Neuronal stem cell (in vitro differentiated cells): ENCODE results near the gene L3MBTL4.

Source experiments
- DNase-seq: peaks from one replicate; pipeline ENCODE4 v3.0.0-alpha.2; 2013; ENCODE audit warnings: low spot score
- H2AFZ ChIP-seq: one replicate; pipeline ENCODE4 v1.6.1; 2013; ENCODE audit warnings: mild to moderate bottlenecking, low read length, inconsistent platforms
- H2AK5ac ChIP-seq: 2 replicates; pipeline ENCODE4 v1.6.1; 2013; ENCODE audit warnings: low read depth, mild to moderate bottlenecking, inconsistent platforms, low read length, moderate library complexity, mixed read lengths
- H2BK120ac ChIP-seq: 2 replicates; pipeline ENCODE4 v1.6.1; 2013; ENCODE audit warnings: low read depth, mild to moderate bottlenecking, inconsistent platforms, low read length, moderate library complexity, mixed read lengths
- H2BK12ac ChIP-seq: one replicate; pipeline ENCODE4 v1.6.1; 2013; ENCODE audit warnings: low read length, inconsistent platforms
- H2BK15ac ChIP-seq: 2 replicates; pipeline ENCODE4 v1.6.1; 2013; ENCODE audit warnings: mild to moderate bottlenecking, low read length, inconsistent platforms, mixed read lengths
- H2BK5ac ChIP-seq: one replicate; pipeline ENCODE4 v1.6.1; 2013; ENCODE audit warnings: inconsistent platforms, mild to moderate bottlenecking, low read length, moderate library complexity
- H3K14ac ChIP-seq: one replicate; pipeline ENCODE4 v1.6.1; 2013; ENCODE audit warnings: low read length, inconsistent platforms
- H3K18ac ChIP-seq: 2 replicates; pipeline ENCODE4 v1.6.1; 2013; ENCODE audit warnings: low read length, inconsistent platforms
- H3K23ac ChIP-seq: 2 replicates; pipeline ENCODE4 v1.6.1; 2013; ENCODE audit warnings: low read depth, mild to moderate bottlenecking, mixed read lengths, low read length, inconsistent platforms; ENCODE audit not compliant: poor library complexity
- H3K27ac ChIP-seq: replicated peaks from 3 replicates; pipeline ENCODE4 v1.5.1; 2013; ENCODE audit warnings: low read length, inconsistent platforms
- H3K27me3 ChIP-seq, 3 experiments: 2 replicates each; pipeline ENCODE4 v1.6.1; 2013; ENCODE audit warnings: low read length in 3 of 3, mild to moderate bottlenecking in 2 of 3, inconsistent platforms in 1 of 3, low read depth in 1 of 3, mixed read lengths in 1 of 3, moderate library complexity in 1 of 3; ENCODE audit not compliant: control insufficient read depth in 3 of 3, insufficient read depth in 3 of 3
- H3K36me3 ChIP-seq, 2 donors: replicated peaks in 1 of 2; 2 replicates each; pipeline ENCODE4 v1.6.1; 2013; ENCODE audit warnings: low read length in 2 of 2; ENCODE audit not compliant: control insufficient read depth in 2 of 2, insufficient read depth in 2 of 2
- H3K4ac ChIP-seq: 2 replicates; pipeline ENCODE4 v1.6.1; 2013; ENCODE audit warnings: inconsistent platforms, mild to moderate bottlenecking, low read length, moderate library complexity
- H3K4me1 ChIP-seq, 2 donors: 1 replicate in 1 of 2; 2 replicates in 1 of 2; pipeline ENCODE4 v1.6.1; 2013; ENCODE audit warnings: low read length in 2 of 2, low read depth in 1 of 2; ENCODE audit not compliant: control insufficient read depth in 2 of 2, insufficient read depth in 1 of 2
- H3K4me2 ChIP-seq: one replicate; pipeline ENCODE4 v1.6.1; 2013; ENCODE audit warnings: mild to moderate bottlenecking, low read length, inconsistent platforms; ENCODE audit not compliant: insufficient read depth, poor library complexity, severe bottlenecking
- H3K4me3 ChIP-seq, 2 donors: 2 replicates each; pipeline ENCODE4 v1.5.1; 2013; ENCODE audit warnings: low read length in 2 of 2, mild to moderate bottlenecking in 2 of 2, inconsistent platforms in 1 of 2, moderate library complexity in 1 of 2
- H3K79me1 ChIP-seq: one replicate; pipeline ENCODE4 v1.6.1; 2013; ENCODE audit warnings: low read depth, mild to moderate bottlenecking, inconsistent platforms, low read length, moderate library complexity
- H3K9ac ChIP-seq: one replicate; pipeline ENCODE4 v1.6.1; 2013; ENCODE audit warnings: mild to moderate bottlenecking, low read depth, low read length, inconsistent platforms; ENCODE audit not compliant: poor library complexity
- H3K9me3 ChIP-seq, 2 donors: replicated peaks in 1 of 2; 2 replicates each; pipeline versions ENCODE3 to v1.6.1; 2013; ENCODE audit warnings: low read length in 2 of 2, mild to moderate bottlenecking in 2 of 2, inconsistent platforms in 1 of 2, low read depth in 1 of 2, mixed read lengths in 1 of 2, moderate library complexity in 1 of 2; ENCODE audit not compliant: control insufficient read depth in 2 of 2, insufficient read depth in 1 of 2
- H4K8ac ChIP-seq: one replicate; pipeline ENCODE4 v1.6.1; 2013; ENCODE audit warnings: low read depth, mild to moderate bottlenecking, inconsistent platforms, low read length, moderate library complexity
- H4K91ac ChIP-seq: one replicate; pipeline ENCODE4 v1.6.1; 2013; ENCODE audit warnings: low read length, low read depth, mild to moderate bottlenecking, inconsistent platforms; ENCODE audit not compliant: poor library complexity
- WGBS, 2 donors: extraction: QIAGEN DNeasy Blood & Tissue Kit; methylation state at CpG; one replicate each; pipeline ENCODE4 v1.1.7; 2013; ENCODE audit warnings: missing lambda C conversion rate in 2 of 2, mixed read lengths in 1 of 2; ENCODE audit not compliant: insufficient read length in 2 of 2, insufficient replicate concordance in 1 of 2; ENCODE audit errors: extremely low coverage in 2 of 2; 5-methylcytosine and 5-hydroxymethylcytosine counted together

The L3MBTL4 gene

DNA sequence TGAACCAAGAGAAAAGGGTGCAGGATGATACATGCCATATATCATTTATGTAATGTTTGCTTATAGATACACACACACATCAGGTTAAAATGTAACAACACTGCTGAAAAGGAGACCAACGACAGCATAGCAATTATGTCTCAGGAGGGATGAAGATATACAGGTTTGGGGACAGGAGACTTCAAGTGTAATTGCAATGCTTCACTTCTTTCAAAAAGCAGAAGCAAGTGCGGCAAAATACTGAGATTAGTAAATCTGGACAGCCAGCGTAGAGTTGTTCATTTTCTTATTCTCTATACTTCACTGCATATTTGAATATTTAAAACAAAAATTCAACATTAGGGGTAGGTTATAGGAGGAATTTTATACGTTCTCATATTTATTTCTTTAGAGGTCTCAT lies 87.2 kb downstream of the L3MBTL4 start:
- Histone ChIP-seq H3K9ac (no peak overlapping the region), H2BK5ac (no peak overlapping the region), H3K23ac (no peak overlapping the region), H3K36me3 (no peaks in the 10 kb centered on the region), H3K14ac (no peak overlapping the region), H4K8ac (no peak overlapping the region), H3K27ac (no peak overlapping the region), H3K18ac (no peak overlapping the region), H2AFZ (no peak overlapping the region), H3K79me1 (no peaks in the 10 kb centered on the region), H3K4me2 (no peak overlapping the region), H3K27me3 (no peaks in the 10 kb centered on the region), H3K4me1 (no peaks in the 10 kb centered on the region), H4K91ac (no peak overlapping the region), H2BK120ac (no peak overlapping the region), H3K4me3 (no peak overlapping the region), H3K9me3 (peaks cover 0 to 3% of the 10 kb centered on the region in 2 donors), H3K4ac (no peak overlapping the region), H2BK15ac (no peak overlapping the region), H2AK5ac (no peak overlapping the region), H2BK12ac (no peak overlapping the region)
- no CpG with 5 or more reads among the region's 4 CpGs for WGBS, 2 donors
- DNase-seq: no peak

DNA sequence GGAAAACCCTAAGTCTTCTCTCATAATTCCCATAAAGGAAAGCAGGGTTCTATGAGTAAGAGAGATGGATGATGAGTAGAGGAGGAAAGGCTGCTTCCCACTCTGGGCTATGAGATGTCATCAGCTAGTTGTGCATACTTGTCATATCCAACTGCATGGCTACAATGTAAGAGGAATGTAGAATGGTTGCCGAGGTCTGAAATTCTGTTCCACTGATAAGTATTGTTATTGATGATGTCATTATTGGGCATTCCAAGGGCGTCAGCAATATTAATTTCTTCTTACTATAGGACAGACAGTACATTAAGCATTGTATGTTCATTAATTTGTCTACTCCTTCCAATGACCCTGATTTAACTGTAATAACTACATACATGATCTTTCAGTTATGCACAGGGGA lies 88.1 kb downstream of the L3MBTL4 start:
- H3K79me1 ChIP-seq: no peaks in the 10 kb centered on the region
- H3K36me3 ChIP-seq: no peaks in the 10 kb centered on the region
- no peaks in the 10 kb centered on the region for H3K27me3 ChIP-seq
- no peak overlapping the region for H2BK5ac ChIP-seq
- no peak overlapping the region for H4K8ac ChIP-seq
- H2AK5ac ChIP-seq: no peak overlapping the region
- H3K23ac ChIP-seq: no peak overlapping the region
- no CpG with 5 or more reads among the region's 2 CpGs for WGBS, 2 donors
- no peak overlapping the region for H4K91ac ChIP-seq
- no peak overlapping the region for H3K4me2 ChIP-seq
- no peak overlapping the region for H2BK12ac ChIP-seq
- H3K4me1 ChIP-seq: no peaks in the 10 kb centered on the region
- no peak for DNase-seq
- no peak overlapping the region for H3K27ac ChIP-seq
- H3K18ac ChIP-seq: no peak overlapping the region
- H3K14ac ChIP-seq: no peak overlapping the region
- no peak overlapping the region for H3K4me3 ChIP-seq
- H2BK15ac ChIP-seq: no peak overlapping the region
- H2AFZ ChIP-seq: no peak overlapping the region
- no peak overlapping the region for H2BK120ac ChIP-seq
- H3K9ac ChIP-seq: no peak overlapping the region
- no peak overlapping the region for H3K4ac ChIP-seq
- H3K9me3 ChIP-seq: peaks cover 0 to 3% of the 10 kb centered on the region in 2 donors

DNA sequence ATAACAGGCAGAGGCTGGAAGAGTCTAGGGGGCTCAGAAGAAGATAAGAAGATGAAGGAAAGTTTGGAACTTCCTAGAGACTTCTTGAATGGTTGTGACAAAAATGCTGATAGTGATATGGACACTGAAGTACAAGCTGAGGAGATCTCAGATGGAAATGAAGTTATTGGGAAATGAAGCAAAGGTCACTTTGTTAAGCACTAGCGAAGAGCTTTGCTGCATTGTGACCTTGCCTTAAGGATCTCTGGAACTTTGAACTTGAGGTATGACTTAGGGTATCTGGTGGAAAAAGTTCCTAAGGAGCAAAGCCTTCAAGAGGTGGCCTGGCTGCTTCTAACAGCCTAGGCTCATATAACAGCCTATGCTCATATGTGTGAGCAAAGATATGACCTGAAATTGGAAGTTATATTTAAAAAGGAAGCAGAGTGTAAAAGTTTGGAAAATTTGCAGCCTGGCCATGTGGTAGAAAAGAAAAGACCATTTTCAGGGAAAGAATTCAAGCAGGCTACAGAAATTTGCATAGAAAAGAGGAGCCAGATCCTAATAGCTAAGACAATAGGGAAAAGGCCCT lies 91.3 kb downstream of the L3MBTL4 start:
- Histone ChIP-seq H3K9me3 (peaks cover 0 to 3% of the 10 kb centered on the region in 2 donors), H3K18ac (no peak overlapping the region), H2BK15ac (no peak overlapping the region), H3K9ac (no peak overlapping the region), H2AFZ (no peak overlapping the region), H2BK12ac (no peak overlapping the region), H3K4ac (no peak overlapping the region), H4K91ac (no peak overlapping the region), H3K27me3 (no peaks in the 10 kb centered on the region), H3K4me2 (no peak overlapping the region), H3K27ac (no peak overlapping the region), H3K14ac (no peak overlapping the region), H3K79me1 (no peaks in the 10 kb centered on the region), H3K23ac (no peak overlapping the region), H2AK5ac (no peak overlapping the region), H4K8ac (no peak overlapping the region), H3K36me3 (no peaks in the 10 kb centered on the region), H3K4me3 (no peak overlapping the region), H3K4me1 (no peaks in the 10 kb centered on the region), H2BK120ac (no peak overlapping the region), H2BK5ac (no peak overlapping the region)
- DNase-seq: no peak
- no CpG with 5 or more reads among the region's 1 CpG for WGBS, 2 donors

DNA sequence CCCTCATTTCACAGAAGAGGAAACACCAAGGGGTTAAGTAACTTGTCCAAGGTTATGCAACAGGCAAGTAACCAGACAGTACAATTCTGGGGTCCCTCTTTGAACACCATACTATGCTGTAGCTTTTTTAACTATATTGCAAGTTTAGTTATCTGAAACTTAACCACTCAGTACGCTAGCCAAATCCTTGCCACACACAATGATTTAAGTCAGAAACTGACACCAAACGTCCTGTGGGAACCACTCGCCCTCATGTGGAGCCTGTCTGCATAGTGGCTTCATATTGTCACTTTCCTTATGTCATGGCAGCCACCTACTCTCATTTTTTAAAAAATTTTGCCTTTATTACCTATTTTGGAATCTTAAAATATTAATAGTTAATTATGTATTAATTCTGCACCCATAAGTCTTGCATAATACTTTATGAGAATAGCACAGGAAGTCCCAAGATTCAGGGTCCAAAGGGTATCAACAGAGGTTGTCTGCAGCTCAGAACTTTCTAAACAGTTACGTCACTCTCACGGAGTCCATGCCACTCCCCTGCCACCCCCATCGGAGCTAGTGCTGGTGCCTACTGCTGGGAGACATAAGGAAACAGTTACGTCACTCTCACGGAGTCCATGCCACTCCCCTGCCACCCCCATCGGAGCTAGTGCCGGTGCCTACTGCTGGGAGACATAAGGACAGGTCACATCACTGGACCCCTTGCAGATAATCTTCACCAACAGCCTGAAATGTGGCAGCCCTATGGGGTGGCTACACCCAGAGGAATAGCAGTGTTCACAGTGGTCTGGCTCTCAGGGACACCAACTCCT lies 99.0 kb downstream of the L3MBTL4 start:
- Histone ChIP-seq H2BK12ac (no peak overlapping the region), H2BK15ac (no peak overlapping the region), H2AK5ac (no peak overlapping the region), H3K9me3 (no peaks in the 10 kb centered on the region), H3K79me1 (no peaks in the 10 kb centered on the region), H3K4me2 (no peak overlapping the region), H3K36me3 (no peaks in the 10 kb centered on the region), H3K9ac (no peak overlapping the region), H3K18ac (no peak overlapping the region), H2AFZ (no peak overlapping the region), H3K23ac (no peak overlapping the region), H3K27me3 (no peaks in the 10 kb centered on the region), H3K14ac (no peak overlapping the region), H3K27ac (no peak overlapping the region), H3K4me3 (no peak overlapping the region), H3K4ac (no peak overlapping the region), H4K8ac (no peak overlapping the region), H3K4me1 (no peaks in the 10 kb centered on the region), H4K91ac (no peak overlapping the region), H2BK5ac (no peak overlapping the region), H2BK120ac (no peak overlapping the region)
- DNase-seq: no peak
- no CpG with 5 or more reads among the region's 10 CpGs for WGBS, 2 donors
